Brain pericyte (primary cell): ENCODE results near the gene RGS17.
"Not testable (repeated sequence)": the region's sequence is repeated elsewhere in the genome, so short reads cannot be mapped to it uniquely, and the experiment has no call there.

Experiments
- DNase-seq: peaks from one replicate; pipeline ENCODE4 v3.0.0-alpha.2; 2012; ENCODE audit warnings: low read depth, low spot score

RGS17 gene

GRCh38 chr6:153032255-153032882 lies 98.7 kb downstream of the RGS17 start:
- peak; percentile 27 for DNase-seq

- DNase-seq = no peak
These were observed 99.6 kb downstream of the RGS17 start for GRCh38 chr6:153031335-153031955.

- no peak for DNase-seq
These were observed 102.1 kb downstream of the RGS17 start for GRCh38 chr6:153028963-153029362.

GRCh38 chr6:153028286-153028685 lies 102.8 kb downstream of the RGS17 start:
- no peak for DNase-seq

GRCh38 chr6:153027480-153027879 lies 103.6 kb downstream of the RGS17 start:
- DNase-seq = no peak

GRCh38 chr6:153024709-153025017 lies 106.4 kb downstream of the RGS17 start:
- no peak for DNase-seq

GRCh38 chr6:153023977-153024708 lies 106.9 kb downstream of the RGS17 start:
- peak; percentile 24 for DNase-seq

GRCh38 chr6:153018355-153018754 lies 112.7 kb downstream of the RGS17 start:
- no peak for DNase-seq

GRCh38 chr6:153016846-153017245 lies 114.2 kb downstream of the RGS17 start:
- DNase-seq = no peak

- DNase-seq = no peak
These were observed 115.9 kb downstream of the RGS17 start for GRCh38 chr6:153015094-153015640.

- no peak for DNase-seq
These were observed 117.6 kb downstream of the RGS17 start for GRCh38 chr6:153013438-153013837.

- DNase-seq = no peak
These were observed 118.2 kb downstream of the RGS17 start for GRCh38 chr6:153012856-153013255.

GRCh38 chr6:153003366-153003690 lies 127.8 kb downstream of the RGS17 start:
- no peak for DNase-seq

- peak; percentile 86 for DNase-seq
These were observed 128.3 kb downstream of the RGS17 start, which contains the start of gene MTRF1L for GRCh38 chr6:153002613-153003365. Gene MTRF1L (minus strand): TSS chr6:153002709. CDS start chr6:153002685, 24 bp downstream.

- no peak for DNase-seq
These were observed 129.1 kb downstream of the RGS17 start for GRCh38 chr6:153001767-153002612.

GRCh38 chr6:153000790-153001189 lies 130.3 kb downstream of the RGS17 start:
- DNase-seq = not testable (repeated sequence)

GRCh38 chr6:153000243-153000642 lies 130.8 kb downstream of the RGS17 start:
- no peak for DNase-seq

GRCh38 chr6:152999538-152999937 lies 131.5 kb downstream of the RGS17 start:
- DNase-seq = not testable (repeated sequence)

- no peak for DNase-seq
These were observed 137.2 kb downstream of the RGS17 start for GRCh38 chr6:152993847-152994246.

- DNase-seq = no peak
These were observed 137.7 kb downstream of the RGS17 start for GRCh38 chr6:152993431-152993830.

- DNase-seq = no peak
These were observed 144.1 kb downstream of the RGS17 start for GRCh38 chr6:152986978-152987377.
